ENCODE data around the gene MYL7.
"Not testable (repeated sequence)": the region's sequence is repeated elsewhere in the genome, so short reads cannot be mapped to it uniquely, and the experiment has no call there.

Gene MYL7

GRCh38 chr7:44141221-44141850 lies at the start of gene MYL7:
TSS of gene MYL7 (minus strand) at chr7:44141332. CDS start at chr7:44141305, 27 bp downstream.
- DNase-seq (ENCODE audit: low read depth) = no peak

DNA sequence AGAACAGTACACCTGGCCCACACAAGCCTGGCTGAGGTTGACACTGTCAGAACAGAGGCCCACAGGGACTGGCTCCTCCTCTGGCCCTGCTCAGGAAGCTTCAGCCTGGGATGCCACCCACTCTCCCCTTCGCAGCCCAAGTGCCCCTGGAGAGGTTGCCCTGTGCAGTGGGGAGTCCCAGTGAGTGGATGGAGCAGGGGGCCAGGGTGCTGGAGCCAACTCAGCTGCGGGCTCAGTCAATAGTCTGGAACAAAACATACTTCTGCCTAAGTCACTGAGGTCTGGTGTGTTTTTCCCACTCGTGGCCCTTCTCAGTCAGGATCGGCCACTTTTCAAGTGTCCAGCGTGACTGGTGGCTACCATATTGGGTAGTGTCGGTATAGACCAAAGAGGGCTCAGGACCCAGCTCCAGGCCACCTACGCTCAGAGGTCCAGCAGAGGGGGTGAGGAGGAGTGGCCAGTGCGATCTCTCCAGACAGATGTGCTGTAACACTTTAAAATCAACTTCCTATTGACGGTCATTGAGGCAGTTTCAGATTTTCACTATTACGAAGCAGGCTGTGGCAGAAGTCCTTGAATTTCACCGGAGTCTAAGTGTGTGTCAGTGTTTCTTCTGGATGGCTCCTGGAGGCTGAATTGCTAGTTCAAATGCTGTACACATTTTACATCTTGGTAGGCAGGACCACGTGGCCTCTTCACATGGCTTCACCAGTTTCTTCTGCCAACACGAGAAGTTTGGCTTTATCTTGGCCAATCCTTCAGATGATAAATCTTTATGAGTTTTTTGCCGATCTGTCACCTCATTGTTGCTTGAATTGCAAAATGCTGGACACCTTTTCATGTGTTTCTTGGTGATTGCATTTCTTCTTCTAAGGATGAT lies 49.1 kb upstream of the MYL7 start:
- DNase-seq (ENCODE audit: low read depth) = no peak

DNA sequence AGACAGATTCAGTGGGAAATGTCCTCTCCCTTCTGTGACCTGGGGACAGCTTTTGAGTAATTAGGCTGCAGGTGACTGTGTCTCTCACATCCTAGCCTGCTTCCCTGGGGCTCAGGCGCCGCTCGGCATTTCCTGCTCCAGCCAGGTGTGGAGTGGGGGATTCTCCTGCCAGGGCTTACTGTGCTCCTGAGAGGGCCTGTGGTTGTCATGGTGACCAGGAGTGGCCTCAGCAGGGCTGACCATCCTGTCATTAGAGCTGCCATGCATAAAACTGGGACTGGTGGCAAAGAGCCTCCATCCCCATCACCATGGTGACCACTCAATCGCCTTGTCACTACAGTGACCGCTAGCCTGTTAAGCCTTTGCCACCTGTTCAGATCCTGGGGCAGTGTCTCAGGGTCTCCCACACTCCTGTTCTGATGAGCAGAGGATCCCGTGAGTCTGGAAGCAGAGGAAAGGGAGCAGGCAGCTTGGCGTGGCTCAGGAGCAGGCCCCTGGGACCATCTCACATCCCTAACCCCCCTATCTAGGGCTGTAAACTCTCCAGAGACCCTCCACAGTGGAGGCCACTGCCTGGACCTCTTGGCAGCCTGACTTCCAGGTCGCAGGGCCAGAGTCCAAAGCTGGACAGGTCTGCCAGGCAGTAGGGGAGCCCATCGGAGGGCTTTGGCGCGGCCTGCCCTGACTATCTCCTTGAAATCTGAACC lies 48.3 kb upstream of the MYL7 start, which contains the start of gene GCK:
Gene GCK (minus strand): TSS at position 154 of the 707 bp plus-strand sequence. CDS start 486 bp downstream, outside the sequence.
- no peak for DNase-seq (ENCODE audit: low read depth)

- no peak for DNase-seq (ENCODE audit: low read depth)
These were observed 47.5 kb upstream of the MYL7 start for GRCh38 chr7:44188480-44189225.

DNA sequence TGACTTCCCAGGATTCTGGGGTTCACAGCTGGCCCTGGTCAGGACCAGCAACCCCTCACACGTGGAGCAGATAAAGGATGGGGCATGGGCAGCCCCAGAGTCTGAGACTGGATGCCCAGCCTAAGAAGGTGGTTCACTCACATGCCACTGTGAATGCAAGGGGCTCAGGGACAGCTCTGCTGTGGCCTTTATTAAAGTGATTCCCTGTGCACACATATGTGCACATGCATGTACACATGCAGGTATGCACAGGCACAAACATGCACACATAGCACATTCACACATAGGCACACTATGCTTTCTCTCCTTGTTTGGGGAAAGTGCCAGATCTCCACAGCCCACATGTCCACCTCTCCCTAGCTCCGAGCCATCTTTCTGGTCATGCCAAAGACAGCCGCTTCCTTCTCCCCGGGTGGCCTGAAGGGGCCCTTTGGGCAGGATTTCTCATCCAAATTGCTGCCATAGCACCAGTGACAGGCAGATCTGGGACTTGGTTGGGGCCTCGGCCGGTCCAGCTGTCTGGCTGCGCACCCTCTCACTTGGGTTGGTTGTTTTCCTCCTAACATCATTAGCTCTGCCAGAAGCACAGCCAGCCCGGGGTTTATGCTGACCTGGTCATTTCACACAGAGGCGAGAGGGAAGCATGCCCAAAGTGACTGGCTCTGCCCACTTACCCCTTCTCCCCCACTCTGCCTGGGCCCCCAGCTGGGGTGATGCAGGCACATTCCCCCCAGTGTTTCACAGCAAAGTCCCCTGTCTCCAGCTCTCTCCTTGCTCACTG lies 46.7 kb upstream of the MYL7 start:
- DNase-seq (ENCODE audit: low read depth) = no peak

- no peak for DNase-seq (ENCODE audit: low read depth)
These were observed 45.6 kb upstream of the MYL7 start for GRCh38 chr7:44186736-44187135.

- DNase-seq (ENCODE audit: low read depth) = no peak
These were observed 44.6 kb upstream of the MYL7 start for GRCh38 chr7:44185729-44186128.

GRCh38 chr7:44184873-44185446 lies 43.8 kb upstream of the MYL7 start:
- DNase-seq (ENCODE audit: low read depth) = no peak

DNA sequence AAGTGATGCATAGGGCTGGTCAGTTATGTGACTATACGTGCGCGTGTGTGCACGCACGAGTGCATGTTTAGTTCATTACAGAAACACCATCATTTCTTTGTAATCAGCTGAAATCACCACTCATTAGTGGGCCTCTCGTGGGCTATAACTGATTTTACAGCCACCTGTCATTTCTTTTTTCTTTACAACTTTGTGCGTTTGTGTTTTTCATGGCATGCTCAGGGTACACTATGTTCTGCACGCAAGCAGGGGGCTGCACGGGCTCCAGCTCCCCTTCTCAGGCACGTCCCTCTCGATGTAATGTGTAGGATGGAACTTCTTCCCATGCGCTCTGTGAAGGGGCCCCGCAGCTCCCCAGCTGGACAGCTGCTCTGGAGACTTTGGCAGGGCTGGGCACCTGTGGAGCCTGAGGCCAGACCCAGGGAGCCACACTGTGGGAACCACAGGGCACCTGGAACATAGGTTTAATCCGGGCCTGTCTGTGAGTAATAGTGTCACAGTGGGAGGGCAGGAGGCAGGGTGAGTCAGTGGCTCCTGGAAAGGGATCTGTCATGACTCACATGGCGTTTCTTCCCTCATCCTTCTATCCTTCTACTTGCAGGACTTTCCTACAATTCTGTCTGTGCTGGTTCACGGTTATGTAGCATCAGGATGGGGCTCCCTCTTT lies 43.2 kb upstream of the MYL7 start:
- peak; percentile 34 for DNase-seq (ENCODE audit: low read depth)

- no peak for DNase-seq (ENCODE audit: low read depth)
These were observed 42.3 kb upstream of the MYL7 start for GRCh38 chr7:44183386-44183785.

- DNase-seq (ENCODE audit: low read depth) = no peak
These were observed 41.7 kb upstream of the MYL7 start for GRCh38 chr7:44182827-44183226.

- DNase-seq (ENCODE audit: low read depth) = no peak
These were observed 39.5 kb upstream of the MYL7 start for GRCh38 chr7:44180631-44181030.

- DNase-seq (ENCODE audit: low read depth) = no peak
These were observed 36.5 kb upstream of the MYL7 start for GRCh38 chr7:44177570-44178131.

- DNase-seq (ENCODE audit: low read depth) = no peak
These were observed 35.4 kb upstream of the MYL7 start for GRCh38 chr7:44176486-44176885.

DNA sequence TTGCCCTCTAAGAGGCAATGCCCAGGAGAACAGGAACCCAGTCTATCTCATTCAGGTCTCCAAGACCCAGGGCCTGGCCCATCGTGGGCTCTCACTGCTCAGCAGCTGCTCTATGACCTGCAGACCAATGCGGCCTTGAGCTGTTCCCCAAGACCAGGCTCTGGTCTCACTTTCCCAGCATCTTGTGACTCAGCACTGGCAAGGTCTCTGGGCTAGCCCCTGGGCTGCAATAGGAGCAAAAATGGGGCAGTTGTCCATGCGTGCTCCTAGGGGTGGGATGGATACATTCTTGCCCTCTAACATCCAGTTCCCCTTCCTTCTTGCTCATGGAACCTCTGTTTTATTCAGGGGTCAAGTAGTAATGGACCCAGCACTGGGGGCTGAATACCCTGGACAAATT lies 34.6 kb upstream of the MYL7 start:
- no peak for DNase-seq (ENCODE audit: low read depth)

DNA sequence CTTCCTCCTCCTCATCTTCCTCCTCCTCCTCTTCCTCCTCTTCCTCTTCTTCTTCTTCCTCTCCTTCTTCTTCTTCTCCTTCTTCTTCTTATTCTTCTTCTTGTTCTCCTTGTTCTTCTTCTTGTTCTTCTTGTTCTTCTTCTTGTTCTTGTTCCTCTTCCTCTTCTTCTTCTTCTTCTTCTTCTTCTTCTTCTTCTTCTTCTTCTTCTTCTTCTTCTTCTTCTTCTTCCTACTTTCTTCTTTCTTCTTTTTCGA lies 33.5 kb upstream of the MYL7 start:
- DNase-seq (ENCODE audit: low read depth) = not testable (repeated sequence)

- no peak for DNase-seq (ENCODE audit: low read depth)
These were observed 33.0 kb upstream of the MYL7 start for GRCh38 chr7:44173911-44174693.

- no peak for DNase-seq (ENCODE audit: low read depth)
These were observed 31.8 kb upstream of the MYL7 start for GRCh38 chr7:44172803-44173424.

DNA sequence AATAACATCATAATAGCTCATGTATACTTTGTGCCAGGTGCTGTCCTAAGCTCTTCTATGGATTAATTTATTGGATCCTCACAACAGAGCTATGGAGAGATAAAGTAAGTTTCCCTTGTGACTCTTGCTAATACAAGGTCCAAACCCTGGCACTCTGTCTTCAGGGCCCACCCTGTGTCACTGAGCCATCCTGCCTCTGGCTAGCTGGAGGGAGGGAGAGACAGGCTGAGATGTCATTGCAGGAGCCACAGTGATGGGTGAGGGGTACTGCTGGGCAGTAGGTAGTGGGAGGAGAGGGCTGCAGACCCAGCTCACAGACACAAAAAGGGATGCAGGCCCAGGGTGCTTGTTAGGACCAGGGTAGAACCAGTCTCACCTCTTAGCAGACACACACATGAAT lies 31.2 kb upstream of the MYL7 start:
- no peak for DNase-seq (ENCODE audit: low read depth)

Measured in fibroblast of the conjunctiva (primary cell).